Fibroblast of peridontal ligament (primary cell): ENCODE measurements around the gene DUOXA1.
A peak's percentile ranks its signal among the peaks of the same experiment; 100 is the strongest.

Source experiments
- DNase-seq: peaks from one replicate; pipeline ENCODE4 v3.0.0-alpha.2; 2010; ENCODE audit errors: extremely low read depth

Gene DUOXA1, protein sequence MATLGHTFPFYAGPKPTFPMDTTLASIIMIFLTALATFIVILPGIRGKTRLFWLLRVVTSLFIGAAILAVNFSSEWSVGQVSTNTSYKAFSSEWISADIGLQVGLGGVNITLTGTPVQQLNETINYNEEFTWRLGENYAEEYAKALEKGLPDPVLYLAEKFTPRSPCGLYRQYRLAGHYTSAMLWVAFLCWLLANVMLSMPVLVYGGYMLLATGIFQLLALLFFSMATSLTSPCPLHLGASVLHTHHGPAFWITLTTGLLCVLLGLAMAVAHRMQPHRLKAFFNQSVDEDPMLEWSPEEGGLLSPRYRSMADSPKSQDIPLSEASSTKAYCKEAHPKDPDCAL

DNA sequence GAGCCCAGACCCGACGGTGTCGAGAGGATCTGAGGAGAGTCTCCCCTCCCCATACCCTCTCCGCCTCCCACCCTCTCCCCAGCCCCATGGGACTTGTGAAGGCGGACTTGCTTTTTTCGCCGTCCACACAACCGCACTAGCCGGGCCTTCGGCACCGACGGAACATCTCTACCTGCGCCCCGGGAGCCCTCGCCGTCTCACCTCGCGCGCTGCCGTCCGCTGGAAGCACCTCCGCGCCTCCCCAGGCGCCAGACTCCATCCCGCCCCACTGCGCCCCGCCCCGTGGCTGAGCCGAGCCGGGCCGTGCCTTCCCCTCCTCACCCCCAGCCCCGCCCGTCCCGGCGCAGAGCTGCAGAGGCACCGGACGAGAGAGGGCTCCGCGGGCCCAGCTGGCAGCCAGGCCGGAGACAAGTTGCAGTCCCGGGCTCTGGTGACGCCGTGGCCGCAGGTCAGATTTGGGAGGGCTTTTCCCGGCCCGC lies at the start of gene DUOXA1, which contains the start of gene DUOX1:
TSS of gene DUOXA1 (minus strand) at position 229 of the 479 bp plus-strand sequence. CDS start 6,865 bp downstream, outside the sequence.
TSS of gene DUOX1 (plus strand) at position 344 of the 479 bp plus-strand sequence. CDS start 1,973 bp downstream, outside the sequence.
- DNase-seq: no peak

DNA sequence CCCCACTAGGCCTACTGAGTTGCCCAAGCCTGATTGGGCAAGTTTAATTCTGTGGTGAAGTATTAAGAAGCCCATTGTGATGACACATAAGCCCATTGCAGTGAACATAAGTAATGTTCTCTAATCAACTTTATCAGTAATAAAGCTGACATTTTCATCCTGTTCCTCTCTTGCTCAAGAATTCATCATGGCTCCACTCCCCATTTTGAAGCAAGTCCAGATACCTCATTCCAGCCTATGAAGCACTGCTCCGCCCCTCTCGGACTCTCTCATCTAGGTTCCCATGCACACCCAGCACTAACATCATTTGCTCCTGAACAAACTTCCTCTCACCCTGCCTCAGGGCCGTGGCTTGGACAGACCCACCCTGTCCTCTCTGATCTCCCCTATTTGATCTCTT lies 47.6 kb upstream of the DUOXA1 start:
- no peak for DNase-seq

DNA sequence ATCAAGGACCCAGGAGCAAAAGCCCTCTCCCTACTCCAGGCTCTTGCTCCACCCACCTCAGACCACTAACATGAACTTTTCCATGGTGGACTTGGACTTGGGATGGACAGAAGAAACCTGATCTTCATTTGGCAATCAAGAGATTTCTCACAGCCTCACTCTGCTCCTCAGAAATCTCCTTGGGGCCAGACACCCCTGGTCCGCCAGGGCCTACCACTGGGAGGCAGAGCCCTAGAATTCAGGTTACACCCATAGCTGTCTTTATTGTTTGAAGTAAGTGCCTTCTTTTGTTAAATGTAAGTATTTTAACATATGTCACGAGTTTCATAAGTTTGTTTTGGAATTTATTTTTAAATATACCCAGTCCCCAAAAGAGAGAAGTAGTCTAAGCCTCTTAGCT lies 44.9 kb upstream of the DUOXA1 start:
- DNase-seq: no peak

DNA sequence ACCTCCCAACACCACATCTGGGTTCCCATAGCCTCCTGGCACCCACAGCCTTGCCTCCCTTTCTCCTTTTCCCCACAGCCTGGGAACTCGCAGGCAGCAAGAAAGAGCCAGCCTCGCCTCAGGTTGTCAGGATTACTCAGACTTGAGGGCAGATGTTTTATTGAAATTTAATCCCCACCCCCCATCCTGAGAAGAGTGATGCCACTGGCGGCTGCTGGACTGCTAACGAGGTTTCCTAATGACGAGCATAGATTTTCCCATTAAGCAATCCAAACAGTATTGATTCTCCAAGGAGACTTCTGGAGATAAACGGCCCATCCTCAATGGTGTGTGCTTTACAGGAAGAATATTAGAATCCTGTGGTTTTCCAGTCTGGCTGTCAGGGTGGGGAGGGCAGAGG lies 44.4 kb upstream of the DUOXA1 start:
- no peak for DNase-seq

DNA sequence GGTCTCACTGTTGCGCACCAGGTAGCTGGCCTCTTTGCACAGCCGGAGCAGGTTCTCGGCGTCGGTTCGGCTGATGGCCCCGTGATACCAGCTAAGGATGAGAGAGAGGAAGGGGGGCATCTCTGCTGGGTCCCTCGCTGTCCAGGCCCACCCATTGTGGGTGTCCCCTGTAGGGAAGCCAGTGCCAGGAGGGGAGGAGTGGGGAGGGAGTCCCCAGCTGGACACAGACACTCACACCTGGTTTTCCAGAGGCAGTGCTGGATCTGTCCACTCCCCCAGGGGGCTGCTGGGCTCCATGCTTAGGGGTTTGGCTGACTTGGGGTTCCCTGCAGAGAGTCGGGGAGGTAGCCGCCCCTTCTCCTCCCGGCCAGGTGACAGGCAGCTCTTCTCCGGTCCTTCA lies 42.2 kb upstream of the DUOXA1 start:
- DNase-seq: no peak

DNA sequence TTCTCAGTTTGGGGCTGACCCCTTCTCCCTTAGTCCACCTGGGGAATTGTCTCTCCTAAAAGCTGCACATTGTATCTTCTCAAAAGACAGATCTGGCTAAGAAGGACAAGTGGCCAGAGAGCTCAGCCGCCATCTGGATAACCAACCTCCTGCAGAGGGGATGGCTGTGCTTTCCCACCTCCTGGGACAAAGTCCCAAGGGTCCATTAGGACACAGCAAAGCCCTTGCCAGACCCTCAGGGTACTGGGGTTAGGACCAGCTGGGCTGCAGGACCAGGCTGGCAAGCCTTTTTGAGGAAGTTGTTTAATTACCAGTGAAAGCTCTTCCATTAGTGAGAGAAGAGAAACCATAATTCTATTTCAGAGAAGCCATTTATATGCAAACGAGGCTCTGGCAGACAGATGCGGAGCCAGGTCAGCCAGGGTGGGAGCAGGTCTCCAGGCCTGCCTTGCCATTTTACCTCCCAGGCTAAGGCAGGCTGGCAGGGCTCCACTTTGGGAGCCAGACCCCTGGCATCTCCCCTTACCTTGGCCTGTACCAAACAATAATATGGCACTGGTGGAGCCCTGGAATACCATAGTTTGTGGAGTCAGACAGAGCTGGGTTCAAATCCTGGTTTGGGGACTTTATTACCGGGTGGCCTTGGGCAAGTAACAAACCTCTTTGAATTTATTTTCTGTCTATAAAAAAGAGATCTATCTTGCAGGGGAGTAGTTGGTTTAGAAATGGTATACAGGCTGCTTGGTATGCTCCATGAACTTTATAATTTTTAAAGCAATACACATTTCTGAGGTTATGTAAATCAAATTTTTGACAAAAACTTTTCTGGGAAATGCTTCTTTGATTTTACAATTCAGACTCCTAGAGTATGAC lies 40.2 kb upstream of the DUOXA1 start:
- DNase-seq: no peak

DNA sequence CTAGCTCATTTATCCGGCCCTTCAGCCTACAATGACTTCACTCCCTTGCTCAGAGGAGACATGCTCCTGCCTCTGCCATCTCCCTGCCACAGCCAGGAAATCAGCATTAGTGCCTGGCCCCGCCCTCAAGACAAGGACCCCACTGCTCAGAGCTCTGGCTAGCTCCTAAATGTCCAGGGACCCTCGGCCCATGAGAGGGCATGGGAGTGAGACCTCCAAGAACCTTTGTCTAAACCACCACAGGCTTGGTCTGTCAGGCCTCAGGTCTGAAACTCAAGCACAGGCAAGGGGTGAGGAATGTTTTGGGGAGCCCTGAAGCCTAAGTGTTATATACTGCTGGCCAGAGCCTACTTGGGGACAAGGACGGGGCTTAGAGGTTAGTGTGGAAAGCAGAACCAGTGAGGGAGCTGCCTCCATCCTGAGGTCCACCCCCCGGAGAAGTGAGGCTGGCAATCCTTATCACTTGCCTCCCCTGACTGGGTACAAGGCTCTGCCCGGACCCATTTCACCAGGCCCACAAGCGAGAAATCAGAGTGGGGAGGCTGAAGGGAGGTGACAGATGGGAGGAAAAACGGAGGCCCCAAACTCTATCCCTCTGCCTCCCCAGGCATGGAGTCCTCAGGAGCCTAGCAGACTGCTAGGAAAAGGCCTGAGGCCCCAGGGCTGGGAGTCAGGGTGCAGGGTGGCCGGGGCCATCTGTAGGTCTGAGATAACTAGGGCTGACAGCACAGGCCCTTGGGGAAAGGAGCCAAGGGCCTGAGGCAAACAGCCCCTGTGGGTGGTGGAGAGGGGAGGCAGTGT lies 39.3 kb upstream of the DUOXA1 start:
- no peak for DNase-seq

DNA sequence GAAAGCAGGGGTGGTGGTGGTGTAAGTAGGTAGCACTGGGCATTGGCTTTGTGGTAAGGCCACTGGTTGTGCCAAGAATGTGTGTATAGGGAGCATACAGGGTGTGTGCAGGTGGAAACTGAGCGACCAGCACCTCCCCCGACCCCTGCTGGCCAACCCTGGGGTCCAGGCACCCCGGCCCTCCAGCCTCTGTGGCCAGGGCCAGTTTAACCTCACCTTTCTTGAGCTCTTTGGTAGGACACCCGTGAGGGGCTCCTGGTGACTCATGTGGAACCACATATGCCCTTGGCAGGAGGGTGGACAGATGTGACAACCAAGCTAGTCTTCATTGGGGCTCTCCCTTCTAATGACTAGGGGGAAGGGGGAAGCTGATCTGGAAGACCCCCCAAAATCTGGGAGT lies 38.6 kb upstream of the DUOXA1 start:
- DNase-seq: no peak

DNA sequence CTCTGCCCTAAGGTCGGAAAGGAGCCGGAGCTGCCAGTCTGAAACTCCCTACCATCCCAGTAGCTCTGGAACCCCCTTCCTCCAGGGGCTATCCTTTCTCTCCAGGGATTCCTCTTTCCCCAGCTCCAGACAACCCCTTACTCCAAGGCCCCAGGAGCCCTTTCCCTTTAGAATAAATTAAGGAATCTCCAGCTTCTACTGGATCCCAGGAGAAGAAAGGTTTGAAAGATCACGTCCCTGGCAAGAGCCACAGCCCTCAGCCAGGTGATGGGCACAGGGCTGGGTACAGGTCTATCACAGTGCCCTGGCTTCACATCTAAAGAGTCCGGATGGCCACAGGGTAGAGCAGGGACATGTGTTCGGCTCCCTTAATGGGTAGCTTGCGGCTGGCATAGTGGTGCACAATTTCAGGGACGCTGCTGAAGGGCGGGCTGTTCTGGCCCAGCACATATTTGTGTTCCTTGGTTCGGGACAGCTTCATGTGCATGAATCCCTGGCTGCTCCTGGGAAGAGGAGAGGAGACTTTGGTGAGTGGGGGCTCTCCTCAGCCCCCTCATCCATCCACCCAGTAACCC lies 38.0 kb upstream of the DUOXA1 start:
- no peak for DNase-seq

DNA sequence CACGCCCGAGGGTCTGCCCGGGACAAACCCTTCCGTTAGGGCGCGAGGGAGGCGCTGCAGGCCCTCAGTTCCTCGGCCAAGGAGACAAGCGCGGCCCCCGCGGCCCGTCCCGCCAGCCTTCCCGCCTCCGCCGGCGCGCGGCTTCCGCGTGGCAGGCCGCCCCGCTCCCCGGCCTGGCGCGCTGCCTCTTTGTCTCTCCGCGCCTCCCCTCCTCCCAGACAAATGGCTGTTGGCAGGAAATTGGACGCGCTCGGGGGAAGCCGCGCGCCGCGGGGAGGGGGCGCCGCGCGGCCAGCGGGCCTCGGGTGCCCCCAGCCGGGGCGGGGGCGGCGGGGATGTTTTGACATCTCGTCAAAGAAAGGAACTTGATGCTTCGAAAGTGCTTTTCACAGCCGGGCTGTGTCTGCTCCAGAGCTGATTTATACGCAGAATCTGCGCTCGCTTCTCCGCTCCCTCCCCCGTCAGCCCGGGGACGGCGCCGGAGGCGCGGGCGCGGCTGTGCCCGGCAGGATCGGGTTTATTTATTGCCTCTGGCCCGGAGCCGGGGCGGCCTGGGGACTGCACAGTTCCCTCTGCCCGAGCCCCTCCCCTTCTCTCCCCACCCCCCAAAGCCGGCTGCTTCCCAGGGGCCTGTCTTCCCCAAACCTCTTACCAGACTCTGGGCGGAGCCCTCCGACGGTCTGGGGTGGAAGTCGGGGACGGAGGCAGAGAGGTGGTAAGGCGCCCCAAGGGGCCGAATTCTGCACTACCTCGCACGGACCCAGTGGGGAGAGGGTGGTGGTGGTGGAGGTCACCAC lies 37.4 kb upstream of the DUOXA1 start:
- DNase-seq: peak; percentile 76

DNA sequence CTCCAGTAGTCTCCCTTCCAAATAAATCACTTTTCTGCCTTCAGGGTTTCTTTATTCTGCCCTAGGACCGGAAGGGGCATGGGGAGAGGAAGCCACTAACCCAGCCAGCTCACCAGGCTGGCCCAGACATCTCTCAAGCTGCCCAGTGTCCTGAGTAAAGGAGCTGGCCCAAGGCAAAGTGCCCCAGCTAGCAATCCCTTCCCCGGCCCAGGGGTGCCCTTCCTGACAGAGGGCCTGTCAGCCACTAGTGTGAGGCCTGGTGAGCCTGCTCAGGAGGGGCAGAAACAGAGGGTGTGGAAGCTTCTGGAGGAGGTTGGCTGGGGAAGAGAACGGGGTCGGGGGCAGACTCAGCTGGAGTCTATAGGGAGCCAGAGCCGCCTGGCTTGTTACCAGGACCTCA lies 35.9 kb upstream of the DUOXA1 start:
- DNase-seq: no peak

DNA sequence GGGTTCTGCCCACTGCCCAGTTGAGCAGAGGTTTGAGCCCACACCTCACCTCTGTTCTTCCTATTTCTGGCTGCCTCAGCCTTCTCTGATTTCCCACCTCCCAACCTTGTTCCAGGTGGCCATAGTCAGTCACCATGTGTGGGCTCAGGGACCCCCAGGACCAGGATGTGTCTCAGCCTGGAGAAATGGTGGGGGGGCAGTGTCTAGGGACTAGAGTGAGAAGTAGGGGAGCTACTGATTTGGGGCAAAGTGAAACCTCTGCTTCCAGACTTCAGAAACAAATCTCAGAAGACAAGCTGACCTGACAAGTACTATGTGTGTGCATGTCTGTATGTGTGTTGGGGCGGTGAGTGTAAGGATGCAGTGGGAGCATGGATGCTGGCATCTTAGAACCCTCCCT lies 35.2 kb upstream of the DUOXA1 start:
- no peak for DNase-seq

DNA sequence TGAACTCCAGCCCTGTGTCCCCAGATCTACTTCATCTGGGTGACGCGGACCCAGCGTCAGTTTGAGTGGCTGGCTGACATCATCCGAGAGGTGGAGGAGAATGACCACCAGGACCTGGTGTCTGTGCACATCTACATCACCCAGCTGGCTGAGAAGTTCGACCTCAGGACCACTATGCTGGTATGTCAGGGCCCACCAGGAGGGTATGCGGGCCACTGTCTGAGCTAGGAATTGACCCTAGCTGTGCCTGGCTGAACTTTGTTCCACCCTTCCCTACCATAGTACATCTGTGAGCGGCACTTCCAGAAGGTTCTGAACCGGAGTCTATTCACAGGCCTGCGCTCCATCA lies 33.8 kb upstream of the DUOXA1 start:
- no peak for DNase-seq

DNA sequence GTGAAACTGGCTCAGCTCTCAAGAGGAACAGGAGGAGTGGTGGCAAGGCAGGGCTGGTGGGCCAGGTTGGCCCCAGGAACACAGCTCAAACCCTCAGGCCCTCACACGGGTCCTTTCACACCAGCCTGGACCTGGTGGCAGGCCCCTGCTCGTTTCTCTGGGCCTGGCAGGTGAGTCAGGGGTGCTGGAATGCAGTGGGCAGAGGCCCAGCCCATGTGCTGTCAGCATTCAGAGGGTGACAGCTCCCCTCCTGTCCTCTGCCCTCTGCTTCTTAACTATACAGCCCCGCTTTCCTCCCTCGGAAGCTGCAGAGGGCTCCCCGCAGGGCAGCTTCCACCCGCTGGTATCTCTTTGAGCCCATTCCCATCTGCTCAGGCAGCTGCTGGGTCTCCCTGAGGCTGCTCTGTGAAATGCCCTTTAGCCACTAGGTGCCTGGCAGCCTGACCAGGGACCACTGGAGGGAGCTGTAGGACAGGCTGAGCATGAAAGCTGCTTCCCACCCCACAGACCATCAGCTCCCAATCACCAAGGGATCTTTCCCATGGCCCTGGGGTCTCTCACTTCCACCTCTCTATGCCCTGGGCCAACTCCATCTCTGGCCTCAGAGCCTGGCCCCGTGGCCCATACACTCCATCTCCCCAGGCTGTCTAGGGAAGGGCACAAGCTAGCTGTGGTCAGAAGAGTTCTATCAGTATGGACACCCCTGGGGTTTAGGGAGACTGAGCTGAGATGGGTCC lies 33.3 kb upstream of the DUOXA1 start:
- DNase-seq: peak; percentile 79

DNA sequence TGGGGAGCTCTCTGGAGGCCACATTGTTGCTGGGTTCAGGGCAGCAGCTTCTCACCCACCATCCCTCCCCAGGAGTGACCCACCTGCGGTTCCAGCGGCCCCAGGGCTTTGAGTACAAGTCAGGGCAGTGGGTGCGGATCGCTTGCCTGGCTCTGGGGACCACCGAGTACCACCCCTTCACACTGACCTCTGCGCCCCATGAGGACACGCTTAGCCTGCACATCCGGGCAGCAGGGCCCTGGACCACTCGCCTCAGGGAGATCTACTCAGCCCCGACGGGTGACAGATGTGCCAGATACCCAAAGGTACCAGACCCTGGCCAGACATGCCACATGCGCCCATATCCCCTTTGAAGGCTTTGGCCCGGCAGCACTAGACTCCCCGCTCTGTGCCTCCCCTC lies 32.0 kb upstream of the DUOXA1 start:
- DNase-seq: no peak

DNA sequence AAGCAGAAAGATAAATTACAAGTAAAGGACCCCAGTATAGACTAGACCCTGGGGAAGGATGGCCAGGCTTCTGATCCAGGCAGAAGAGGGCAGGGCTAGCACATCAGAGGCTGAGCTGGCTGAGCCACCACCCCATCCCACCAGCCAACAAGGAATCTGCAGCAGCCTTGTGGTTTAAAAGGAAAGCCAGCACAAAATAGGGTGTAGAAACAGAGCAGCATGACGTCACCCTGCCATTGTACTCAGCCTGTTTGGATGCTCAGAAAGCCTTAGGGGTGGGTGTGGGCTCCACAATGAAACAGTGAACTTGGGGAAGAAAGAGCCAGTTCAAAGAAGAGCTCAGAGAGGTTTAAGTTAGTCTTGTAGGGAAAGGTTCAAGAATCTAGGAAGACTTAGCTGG lies 28.3 kb upstream of the DUOXA1 start:
- DNase-seq: peak; percentile 91

DNA sequence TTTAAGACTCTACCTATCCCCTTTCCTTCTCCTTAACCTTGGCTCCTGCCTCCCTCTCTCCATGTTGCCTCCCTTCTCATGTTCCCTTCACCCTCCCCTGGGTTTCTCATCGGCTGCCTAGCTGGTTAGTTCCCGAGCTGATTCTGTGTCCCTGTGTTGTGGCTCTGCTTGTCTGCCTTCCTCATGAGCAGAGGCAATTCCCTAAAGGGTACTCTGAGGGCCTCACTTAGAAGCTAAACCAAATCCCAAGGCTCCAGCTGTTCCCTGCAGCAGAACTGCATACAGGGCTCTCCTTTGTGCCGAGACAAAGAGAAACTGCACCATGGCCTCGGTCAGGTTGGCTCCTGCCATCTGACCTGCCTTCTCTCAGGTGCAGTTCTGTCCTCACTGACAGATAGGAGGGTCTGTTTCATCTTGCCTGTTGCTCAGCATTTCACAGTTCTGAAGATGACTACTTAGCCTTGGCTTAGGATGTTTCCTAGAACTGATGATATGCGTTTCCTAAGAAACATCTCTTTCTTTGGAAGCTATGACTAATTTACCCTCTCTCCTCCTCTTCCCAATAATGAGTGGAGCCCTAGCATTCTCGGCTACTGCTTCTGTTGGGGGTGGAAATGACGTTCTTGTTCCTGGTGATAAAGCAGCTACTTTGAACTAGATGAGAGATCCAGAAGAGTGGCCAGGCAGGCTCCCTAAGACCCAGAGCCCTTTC lies 27.2 kb upstream of the DUOXA1 start:
- peak; percentile 67 for DNase-seq

DNA sequence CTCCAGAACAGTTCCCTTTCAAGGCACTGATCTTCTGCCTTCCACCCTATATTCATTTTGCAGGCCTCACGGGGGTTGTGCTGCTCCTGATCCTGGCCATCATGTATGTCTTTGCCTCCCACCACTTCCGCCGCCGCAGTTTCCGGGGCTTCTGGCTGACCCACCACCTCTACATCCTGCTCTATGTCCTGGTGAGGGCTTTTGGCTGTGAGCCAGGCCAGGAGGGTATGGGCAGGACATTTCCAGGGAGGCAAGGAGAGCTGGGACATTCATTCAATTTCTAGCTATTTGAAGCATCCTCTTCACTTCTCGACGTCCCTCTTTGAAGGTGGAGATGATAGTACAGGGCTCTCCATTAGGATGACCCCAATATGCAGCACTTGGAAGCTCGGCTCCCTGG lies 26.1 kb upstream of the DUOXA1 start:
- DNase-seq: no peak

DNA sequence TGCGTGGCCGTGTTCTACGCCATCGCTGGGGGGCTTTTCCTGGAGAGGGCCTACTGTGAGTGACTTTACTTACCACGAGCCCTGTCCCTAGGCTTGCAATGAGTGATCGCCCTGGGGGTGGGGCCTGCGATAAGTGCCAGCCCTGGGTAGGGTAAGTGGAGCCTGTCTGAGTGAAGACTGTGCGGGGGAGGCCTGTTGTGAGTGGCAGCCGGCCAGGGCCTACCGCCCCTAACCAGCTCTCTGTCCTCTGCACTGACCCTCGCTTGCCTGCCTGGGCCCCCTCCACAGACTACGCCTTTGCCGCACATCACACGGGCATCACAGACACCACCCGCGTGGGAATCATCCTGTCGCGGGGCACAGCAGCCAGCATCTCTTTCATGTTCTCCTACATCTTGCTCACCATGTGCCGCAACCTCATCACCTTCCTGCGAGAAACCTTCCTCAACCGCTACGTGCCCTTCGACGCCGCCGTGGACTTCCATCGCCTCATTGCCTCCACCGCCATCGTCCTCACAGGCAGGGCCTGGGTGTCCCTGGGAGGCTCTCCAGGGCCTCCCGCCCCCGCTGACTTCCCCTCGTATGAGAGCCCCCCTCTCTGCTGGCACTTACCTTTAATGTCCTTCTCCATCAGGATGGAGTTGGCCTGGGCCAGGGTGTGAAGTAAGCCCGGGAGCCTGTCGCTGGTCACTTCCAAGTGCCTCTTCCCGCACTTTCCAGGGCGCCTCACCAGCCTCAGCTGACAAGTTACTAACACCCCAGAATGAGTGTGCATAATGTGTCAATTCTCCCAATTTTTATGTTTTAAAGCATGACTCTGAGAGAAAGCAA lies 22.5 kb upstream of the DUOXA1 start:
- no peak for DNase-seq
